ENCODE results near the gene CBX8.
"Not testable (repeated sequence)": the region's sequence is repeated elsewhere in the genome, so short reads cannot be mapped to it uniquely, and the experiment has no call there.

Gene CBX8

DNA sequence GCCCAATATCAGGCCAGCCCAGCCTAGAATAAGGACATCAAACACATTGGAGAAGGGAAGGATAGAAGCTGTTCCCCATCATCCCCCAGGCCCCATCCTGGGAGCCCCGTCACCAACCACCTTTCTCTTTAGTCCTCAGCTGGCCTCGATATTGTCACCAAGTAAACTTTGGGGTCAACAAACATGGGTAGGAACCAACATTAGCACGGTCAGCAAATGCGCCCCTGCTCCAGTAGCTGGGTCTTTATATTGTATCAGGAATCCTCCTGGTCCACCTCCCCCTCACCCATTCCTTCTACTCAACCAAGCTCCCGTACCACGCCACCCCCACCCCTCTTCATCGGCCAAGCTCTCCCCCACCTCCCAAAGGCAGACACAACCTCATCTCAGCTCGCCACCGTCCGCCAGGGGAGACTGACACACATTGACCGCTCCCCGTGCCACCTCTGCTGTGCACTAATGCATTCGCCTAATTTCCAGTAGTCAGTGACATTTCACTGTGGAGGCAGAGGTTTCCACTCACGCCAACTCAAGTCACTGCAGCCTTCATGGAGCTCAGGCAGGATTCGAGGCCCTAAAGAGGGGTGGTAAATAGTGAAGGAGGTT is 39.6 kb downstream of the CBX8 start:
- DNase-seq (ENCODE audit: low read depth in 2 of 2, low spot score in 1 of 2), result no peak

DNA sequence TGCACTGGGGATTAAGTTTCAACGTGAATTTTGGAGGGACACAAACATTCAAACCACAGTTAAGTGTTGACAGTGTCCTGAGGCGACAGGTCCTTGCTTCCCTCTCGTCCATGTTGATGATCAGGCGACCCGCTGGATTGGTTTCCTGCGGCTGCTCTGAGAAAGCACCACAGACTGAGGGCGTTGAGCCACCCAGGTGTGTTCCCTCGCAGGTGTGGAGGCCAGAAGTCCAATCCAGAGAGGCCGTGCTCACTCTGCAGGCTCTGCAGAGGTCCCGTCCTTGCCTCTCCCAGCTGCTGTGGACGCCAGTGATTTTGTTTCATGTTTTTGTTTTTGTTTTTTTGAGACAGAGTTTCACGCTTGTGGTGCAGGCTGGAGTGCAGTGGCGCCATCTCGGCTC is 41.3 kb downstream of the CBX8 start:
- no peak for DNase-seq (ENCODE audit: low read depth in 2 of 2, low spot score in 1 of 2)

DNA sequence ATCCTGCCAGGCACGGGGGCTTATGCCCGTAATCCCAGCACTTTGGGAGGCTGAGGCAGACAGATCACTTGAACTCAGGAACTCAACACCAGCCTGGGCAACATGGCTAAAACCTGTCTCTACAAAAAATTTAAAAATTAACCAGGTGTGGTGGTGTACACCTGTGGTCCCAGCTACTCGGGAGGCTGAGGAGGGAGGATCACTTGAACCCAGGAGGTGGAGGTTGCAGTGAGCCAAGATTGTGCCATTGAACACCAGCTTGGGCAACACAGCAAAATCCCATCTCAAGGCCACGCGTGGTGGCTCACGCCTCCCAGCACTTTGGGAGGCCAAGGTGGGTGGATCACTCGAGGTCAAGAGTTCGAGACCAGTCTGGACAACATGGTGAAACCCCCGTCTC is 42.0 kb downstream of the CBX8 start:
- not testable (repeated sequence) for DNase-seq (ENCODE audit: low read depth in 2 of 2, low spot score in 1 of 2)

DNA sequence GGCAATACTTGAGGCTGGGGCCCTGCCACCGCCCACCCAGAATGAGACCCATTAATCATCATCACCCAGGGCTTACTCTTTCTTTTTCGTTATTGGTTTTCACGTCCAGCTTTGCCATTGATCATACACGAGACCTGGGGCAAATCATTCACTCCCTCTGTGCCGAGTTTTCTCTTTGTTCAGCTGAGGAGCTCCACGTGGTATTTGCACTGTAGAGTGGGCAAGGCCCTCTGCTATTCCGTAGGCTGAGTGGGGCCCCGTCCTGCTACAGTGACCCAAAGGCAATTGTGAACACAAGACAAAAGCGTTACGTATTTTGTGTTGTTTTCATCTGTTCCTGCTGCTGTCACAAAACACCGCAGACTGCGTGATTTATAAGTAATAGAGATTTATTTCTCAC is 42.5 kb downstream of the CBX8 start:
- DNase-seq (ENCODE audit: low read depth in 2 of 2, low spot score in 1 of 2), result no peak

DNA sequence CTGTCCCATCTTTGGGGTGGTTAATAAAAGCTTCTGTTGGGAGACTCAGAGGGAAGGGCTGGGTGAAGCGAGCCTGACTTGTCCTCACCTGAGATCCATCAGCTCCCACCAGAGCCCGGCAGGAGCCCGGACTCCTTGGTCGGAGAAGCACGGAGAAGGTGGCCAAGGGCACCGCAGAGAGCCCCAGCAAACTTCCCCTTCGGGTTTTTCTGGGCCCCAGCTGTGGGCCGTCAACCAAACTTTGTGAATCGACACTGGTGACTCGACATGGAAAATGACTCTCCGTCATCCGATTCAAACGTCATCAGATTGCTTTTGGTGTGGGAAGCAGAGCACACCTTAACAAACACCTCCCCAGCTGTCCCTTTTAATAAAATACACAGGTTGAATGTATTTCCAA is 44.7 kb downstream of the CBX8 start:
- no peak for DNase-seq (ENCODE audit: low read depth in 2 of 2, low spot score in 1 of 2)

DNA sequence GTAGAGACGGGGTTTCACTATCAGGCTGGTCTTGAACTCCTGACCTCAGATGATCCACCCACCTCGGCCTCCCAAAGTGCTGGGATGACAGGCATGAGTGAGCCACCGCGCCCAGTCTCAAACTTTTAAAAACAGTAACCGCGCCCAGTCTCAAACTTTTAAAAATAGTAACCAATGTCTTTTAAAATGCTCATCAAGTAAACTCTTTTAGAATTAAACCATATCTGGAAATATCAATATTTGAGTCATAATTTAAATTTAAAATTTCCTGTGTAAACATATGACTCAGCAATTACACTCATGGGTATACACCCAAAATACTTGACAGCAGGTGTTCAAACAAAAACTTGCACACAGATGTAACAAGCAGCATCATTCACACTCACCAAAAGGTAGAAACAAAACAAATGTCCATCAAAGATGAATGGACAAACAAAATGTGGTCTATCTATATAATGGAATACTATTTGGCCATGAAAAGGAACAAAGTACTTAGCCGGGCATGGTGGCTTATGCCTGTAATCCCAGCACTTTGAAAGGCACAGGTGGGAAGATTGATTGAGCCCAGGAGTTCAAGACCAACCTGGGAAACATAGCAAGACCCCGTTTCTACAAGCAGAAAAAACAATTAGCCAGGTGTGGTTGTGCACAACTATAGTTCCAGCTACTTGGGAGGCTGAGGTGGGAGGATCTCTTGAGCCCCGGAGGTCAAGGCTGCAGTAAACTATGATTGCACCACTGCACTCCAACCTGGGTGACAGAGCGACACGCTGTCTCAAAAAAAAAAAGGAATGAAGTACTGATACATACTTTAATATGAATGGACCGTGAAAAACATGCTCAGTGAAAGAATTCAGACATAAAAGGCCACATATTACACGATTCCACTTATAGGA is 46.0 kb downstream of the CBX8 start:
- DNase-seq (ENCODE audit: low read depth in 2 of 2, low spot score in 1 of 2), result no peak

DNA sequence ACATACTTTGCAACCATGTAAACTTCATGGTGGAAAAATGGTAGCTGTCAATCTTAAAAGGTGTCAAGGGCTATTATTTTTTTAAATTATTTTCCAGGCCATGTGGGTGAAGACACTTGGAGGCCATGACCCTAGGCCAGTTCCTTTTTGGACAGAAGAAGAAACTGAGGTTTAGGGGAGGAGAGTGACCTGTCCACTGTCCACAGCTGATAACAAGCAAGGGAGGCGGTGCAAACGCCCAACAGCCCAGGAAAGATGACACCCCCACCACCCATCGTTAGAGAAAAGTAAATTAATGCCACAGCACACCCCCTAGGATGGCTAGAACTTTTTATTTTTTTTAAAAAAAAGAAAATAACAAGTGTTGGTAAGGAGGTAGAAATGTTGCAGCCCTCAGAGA is 46.9 kb downstream of the CBX8 start:
- no peak for DNase-seq (ENCODE audit: low read depth in 2 of 2, low spot score in 1 of 2)

DNA sequence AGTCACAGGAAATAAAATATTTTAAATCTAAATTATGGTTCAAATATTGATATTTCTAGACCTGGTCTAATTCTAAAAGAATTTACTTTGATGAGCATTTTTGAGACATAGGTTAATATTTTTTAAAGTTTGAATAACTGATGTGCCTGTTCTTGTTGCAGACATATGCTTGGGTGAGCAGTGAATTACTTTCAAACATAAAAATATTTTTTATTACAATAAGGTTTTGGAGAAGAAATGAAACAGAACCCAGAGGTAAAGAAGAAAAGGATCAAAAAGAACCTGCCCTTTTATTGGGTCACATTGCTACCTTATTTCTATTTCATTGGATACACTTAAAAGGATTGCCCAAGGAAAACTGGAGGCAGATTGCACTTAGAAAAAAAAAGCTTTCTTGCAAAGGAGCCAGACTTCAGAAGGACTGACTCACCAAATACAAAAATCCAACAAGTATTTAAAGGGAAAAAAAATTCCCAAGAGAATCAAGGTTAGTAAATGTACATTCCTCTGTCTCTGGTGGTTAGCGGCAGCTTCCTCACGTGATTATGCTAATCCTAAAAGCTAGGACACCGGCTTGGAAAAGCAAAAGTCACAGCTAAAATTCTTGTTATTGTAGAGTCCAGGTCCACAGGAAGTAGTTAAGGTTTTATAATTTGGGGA is 47.6 kb downstream of the CBX8 start:
- no peak for DNase-seq (ENCODE audit: low read depth in 2 of 2, low spot score in 1 of 2)

DNA sequence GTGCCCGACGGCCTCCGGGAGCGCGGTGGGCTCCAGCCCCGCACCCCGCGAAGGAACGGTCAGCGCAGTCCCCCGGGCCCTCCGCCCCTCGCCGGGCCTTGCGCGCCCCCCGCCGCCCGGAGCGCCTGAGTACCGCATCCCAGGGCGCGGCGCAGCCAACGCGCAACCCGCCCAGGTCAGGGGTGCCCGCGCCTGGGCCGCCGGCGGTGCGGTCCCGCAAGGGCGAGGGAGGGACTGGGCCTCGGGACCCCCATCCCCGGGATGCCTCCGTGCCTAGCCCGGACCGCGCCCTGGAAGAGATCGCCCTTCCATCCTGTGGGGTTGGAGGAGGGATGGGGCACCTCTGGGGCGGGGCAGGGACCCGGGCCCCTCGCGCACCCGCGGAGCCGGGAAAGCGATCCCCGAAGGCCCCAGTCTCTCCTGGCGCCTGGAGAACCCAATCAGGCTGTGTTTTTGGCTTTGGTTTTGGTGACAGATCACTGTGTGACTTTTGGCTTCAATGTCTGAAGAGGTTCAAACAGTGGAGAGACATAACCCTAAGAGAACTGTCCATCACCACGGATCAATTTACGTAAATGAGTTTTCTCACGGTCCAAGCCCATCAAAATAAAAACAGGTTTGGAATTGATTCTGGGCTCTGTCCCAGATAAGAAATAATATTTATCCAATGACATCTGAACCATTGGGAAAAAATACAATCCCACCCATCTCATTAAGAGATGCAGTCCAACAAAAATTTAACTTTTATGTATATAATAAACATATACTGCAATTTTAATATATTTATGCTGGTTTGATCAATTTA is 48.4 kb downstream of the CBX8 start:
- no peak for DNase-seq (ENCODE audit: low read depth in 2 of 2, low spot score in 1 of 2)

DNA sequence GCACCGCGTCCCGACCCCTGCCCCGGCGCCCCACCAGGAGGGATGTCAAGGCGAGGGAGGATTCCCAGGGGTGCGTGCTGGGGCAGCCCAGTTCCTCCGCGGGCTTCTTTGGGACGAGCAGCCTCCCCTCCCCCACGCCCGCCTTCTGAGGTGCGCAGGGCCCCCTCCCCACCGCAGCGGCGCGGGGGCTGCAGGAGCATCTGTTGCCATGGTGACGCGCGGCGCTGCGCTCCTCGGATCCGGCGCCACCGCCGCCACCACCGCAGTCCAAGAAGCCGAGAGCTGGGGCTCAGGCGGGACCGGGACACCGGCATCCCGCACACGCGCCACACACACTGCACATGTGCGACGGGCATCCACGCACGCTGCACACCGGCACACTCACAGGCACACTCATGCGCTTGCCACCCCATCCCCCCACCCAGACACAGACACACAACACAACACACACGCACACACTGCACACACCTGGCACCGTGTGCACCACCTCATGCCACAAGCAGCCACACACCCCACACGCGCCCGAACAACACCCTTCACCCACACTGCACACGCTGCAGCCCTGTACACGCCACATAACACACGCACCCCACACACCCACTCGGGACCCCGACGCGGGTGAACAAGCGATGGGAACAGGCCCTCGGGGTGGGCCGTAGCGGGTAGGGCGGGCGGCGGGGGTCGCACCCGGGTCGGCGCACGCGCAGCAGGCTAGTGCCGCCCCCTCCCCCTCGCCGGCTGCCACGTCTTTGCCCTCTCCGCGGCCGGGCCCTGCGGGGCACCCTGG is 49.2 kb downstream of the CBX8 start:
- no peak for DNase-seq (ENCODE audit: low read depth in 2 of 2, low spot score in 1 of 2)

DNA sequence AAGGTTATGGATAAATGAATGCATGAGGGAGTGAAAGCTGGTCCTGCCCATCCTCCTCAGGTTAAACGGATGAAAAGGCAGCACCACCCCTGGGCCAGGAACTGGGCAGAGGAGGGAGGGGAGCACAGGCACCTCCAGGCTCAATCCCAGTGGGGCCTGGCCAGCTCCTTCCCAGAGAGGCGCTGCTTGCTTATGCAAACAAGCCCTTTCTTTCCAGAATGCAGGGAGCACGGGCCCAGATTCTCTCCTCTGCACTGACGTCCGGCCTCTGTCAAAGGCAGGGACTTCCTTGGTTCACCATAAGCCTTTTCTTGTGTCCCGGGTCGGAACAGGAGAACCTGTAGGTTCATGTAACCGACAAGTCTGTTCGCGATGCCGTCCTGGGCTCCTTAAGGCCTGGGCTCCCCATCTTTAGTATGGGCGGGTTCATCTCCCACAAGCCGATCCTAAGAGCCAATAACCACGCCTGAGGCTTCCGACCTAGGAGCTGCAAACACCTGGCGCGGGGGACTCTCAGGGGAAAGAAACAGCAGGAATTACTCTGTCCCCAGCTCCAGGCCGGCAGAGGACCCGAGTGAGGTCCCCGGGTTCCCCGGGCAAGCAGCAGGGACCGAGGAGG is 49.9 kb downstream of the CBX8 start:
- DNase-seq (ENCODE audit: low read depth in 2 of 2, low spot score in 1 of 2), result no peak

DNA sequence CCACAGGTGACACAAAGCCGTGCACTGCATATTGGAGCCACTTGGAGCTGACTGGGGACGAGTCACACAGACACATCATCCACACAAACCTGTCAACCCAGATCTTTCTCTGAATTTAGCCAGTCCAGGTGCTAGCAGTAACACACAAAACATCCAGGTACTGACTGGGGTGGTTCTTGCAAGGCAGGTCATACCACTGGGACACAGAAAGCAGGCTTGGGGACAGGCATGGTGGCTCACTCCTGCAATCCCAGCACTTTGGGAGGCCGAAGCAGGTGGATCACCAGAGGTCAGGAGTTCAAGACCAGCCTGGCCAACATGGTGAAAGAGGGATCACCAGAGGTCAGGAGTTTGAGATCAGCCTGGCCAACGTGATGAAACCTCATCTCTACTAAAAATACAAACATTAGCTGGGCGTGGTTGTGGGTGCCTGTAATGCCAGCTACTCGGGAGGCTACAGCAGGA is 51.2 kb downstream of the CBX8 start:
- DNase-seq (ENCODE audit: low read depth in 2 of 2, low spot score in 1 of 2), result no peak

DNA sequence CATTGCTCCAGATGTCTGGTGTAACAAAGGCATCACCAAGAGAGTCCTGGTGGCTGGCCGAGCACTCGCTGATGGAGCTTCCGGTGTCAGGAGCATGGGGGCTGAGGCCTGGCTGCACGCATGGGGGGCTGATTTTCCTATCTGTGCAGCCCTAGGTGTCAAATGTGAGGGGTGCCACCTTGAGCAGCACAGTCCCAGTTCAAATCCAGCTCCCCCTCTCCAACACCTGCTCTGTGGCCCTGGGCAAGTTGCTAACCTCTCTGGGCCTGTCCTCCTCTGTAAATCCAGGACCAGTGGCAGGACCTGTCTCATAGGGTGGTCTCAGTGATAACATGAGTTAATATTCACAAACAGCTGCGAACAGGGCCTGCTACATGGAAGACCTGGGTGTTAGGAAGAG is 53.3 kb downstream of the CBX8 start:
- DNase-seq (ENCODE audit: low read depth in 2 of 2, low spot score in 1 of 2), result no peak

DNA sequence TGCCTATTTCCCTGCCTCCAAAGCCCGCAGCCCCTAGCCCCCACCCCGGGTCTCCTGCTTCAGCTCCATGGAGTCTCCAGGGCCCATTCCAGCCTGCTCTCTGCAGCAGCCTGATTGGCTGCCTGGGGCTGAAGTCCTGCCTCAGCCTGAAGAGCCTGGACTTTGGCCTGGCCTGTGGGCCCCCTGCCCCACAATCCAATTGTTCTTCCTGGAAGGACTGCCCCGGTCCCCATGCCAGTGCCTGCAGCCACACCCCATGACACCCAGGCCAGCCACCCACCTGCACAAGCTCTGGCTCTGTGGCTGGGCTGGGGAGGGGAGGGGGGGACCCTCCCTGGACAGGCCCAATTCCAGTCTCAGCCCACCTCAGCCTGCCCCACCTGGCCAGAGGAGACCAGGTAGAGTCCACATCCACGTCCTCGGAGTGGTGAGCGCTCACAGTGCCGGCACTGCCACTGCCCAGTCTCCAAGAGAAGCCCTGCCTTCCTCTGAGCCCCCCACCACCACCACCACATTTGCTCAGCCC is 53.9 kb downstream of the CBX8 start:
- no peak for DNase-seq (ENCODE audit: low read depth in 2 of 2, low spot score in 1 of 2)

DNA sequence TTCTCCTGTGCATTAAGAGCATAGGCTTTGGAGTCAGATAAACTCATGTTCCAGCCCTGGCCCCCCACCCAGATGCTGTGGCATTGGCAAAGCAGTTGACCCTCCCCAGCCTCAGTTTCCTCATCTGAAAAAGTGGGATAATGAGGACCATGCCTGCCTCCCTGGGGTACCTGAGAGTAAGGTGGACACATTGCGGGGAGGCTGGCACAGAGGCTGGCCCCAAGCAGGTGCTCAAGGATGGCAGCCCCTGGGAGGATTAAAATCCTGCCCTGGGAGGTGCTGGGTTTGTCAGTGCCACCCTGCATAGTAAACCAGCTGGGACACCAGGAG is 54.3 kb downstream of the CBX8 start:
- no peak for DNase-seq (ENCODE audit: low read depth in 2 of 2, low spot score in 1 of 2)

Measured in stimulated activated CD8-positive, alpha-beta memory T cell treated with anti-CD3 and anti-CD28 coated beads, Interleukin-4, amount 100 ng/mL, for 4 hours (primary cell).